Body of pancreas (tissue), 4 donors: ENCODE measurements around the gene HOXA3. TPM values are rescaled to one million over a fixed set of nuclear protein-coding genes. Genes with fewer than 3 reads are reported as not detected.
A peak's percentile ranks its signal among the peaks of the same experiment; 100 is the strongest.

Experiments
- ATAC-seq: fragments of 150-250 bp; one replicate; pipeline ENCODE4 v1.9.1; 2016
- DNase-seq, 4 donors: peaks; one replicate each; pipeline ENCODE4 v3.0.0-alpha.2; 2019
- H3K27ac ChIP-seq, 4 donors: fragments of 200-600 bp; sonication (generic); 1 replicate in 3 of 4; 2 replicates in 1 of 4; pipeline versions ENCODE4 v1.5.1 to v1.6.1; 2016 to 2019; ENCODE audit warnings: mild to moderate bottlenecking in 1 of 4, mixed read lengths in 1 of 4, moderate library complexity in 1 of 4
- H3K27me3 ChIP-seq, 2 donors: fragments of 200-600 bp; sonication (generic); one replicate each; pipeline ENCODE4 v1.6.0; 2016; ENCODE audit warnings: mild to moderate bottlenecking in 1 of 2
- H3K36me3 ChIP-seq, 2 donors: fragments of 200-600 bp; sonication (generic); replicated peaks in 1 of 2; 2 replicates each; pipeline ENCODE4 v1.5.1; 2016; ENCODE audit warnings: low read depth in 2 of 2; ENCODE audit not compliant: insufficient read depth in 1 of 2
- H3K4me1 ChIP-seq: fragments of 200-600 bp; sonication (generic); one replicate; pipeline ENCODE4 v1.6.0; 2016
- H3K4me3 ChIP-seq, 2 donors: fragments of 200-600 bp; sonication (generic); 1 replicate in 1 of 2; 2 replicates in 1 of 2; pipeline ENCODE4 v1.5.1; 2016 to 2019
- H3K9me3 ChIP-seq, 3 donors: fragments of 200-600 bp; sonication (generic); 1 replicate in 2 of 3; 2 replicates in 1 of 3; pipeline ENCODE4 v1.5.1; 2016
- CTCF ChIP-seq, 7 experiments: fragments of 450-650 bp in 4 of 7; fragments of 200-600 bp in 3 of 7; sonication (generic) in 3 of 7; IDR thresholded peaks; one replicate each; pipeline ENCODE4 v1.5.1; 2016 to 2019; ENCODE audit warnings: antibody characterized with exemption in 7 of 7
- POLR2A ChIP-seq, 3 donors: fragments of 450-650 bp; IDR thresholded peaks; one replicate each; pipeline ENCODE4 v1.6.1; 2016; ENCODE audit warnings: antibody characterized with exemption in 3 of 3, mild to moderate bottlenecking in 2 of 3
- WGBS, 2 donors: methylation state at CpG; one replicate each; pipeline ENCODE4 v1.1.5; 2017; 5-methylcytosine and 5-hydroxymethylcytosine counted together
- intact Hi-C: fragments of 100-400 bp; cut with DNase I; formaldehyde crosslinking; loops from one replicate; pipeline ENCODE4 v1.15.1; 2023
- total RNA-seq, 2 donors: library from RNA; depleted of rRNA; stranded (reverse); fragments of >200 nt; gene quantifications; one replicate each; pipeline ENCODE4 v1.1.0, GENCODE V29; 2016

Gene HOXA3
- total RNA-seq, 2 donors from 2014 or later: 1.6 TPM; not detected in 1

- TF ChIP-seq CTCF (IDR thresholded peaks at IDR 0.05): no peak
- TF ChIP-seq POLR2A (IDR thresholded peaks at IDR 0.05): no peak
- Histone ChIP-seq H3K27me3 (peaks cover 0 to 53% of the 10 kb centered on the region in 2 donors), H3K9me3 (no peaks in the 10 kb centered on the region), H3K27ac (no peak overlapping the region), H3K4me3 (no peak overlapping the region), H3K4me1 (peaks cover 7% of the 10 kb centered on the region), H3K36me3 (no peaks in the 10 kb centered on the region)
- DNase-seq (no peak), ATAC-seq (no peak)
- intact Hi-C loops: no loop called here
- WGBS, 2 donors: 19 to 30% methylated on average over 6 to 8 of the region's 8 CpGs
These were observed 27.3 kb downstream of the HOXA3 start for GRCh38 chr7:27124902-27125689.

- H3K4me3 ChIP-seq: no peak overlapping the region
- DNase-seq (no peak), ATAC-seq (peak; percentile 20)
- WGBS, 2 donors: 19 to 29% methylated on average over 26 to 43 of the region's 43 CpGs
- no peaks in the 10 kb centered on the region for H3K9me3 ChIP-seq
- H3K27me3 ChIP-seq: peaks cover 0 to 47% of the 10 kb centered on the region in 2 donors
- H3K27ac ChIP-seq: peak overlapping the region in 1 of 4 donors; percentile 21
- intact Hi-C loops: no loop called here
- peaks cover 7% of the 10 kb centered on the region for H3K4me1 ChIP-seq
- H3K36me3 ChIP-seq: no peaks in the 10 kb centered on the region
- TF ChIP-seq POLR2A (IDR thresholded peaks at IDR 0.05): no peak
- TF ChIP-seq CTCF (IDR thresholded peaks at IDR 0.05): no peak
These were observed 28.1 kb downstream of the HOXA3 start for GRCh38 chr7:27124096-27124901.

- H3K36me3 ChIP-seq: no peaks in the 10 kb centered on the region
- no peaks in the 10 kb centered on the region for H3K9me3 ChIP-seq
- DNase-seq (no peak), ATAC-seq (no peak)
- H3K4me3 ChIP-seq: no peak overlapping the region
- intact Hi-C loops: no loop called here
- TF ChIP-seq CTCF (IDR thresholded peaks at IDR 0.05) (no peak), POLR2A (IDR thresholded peaks at IDR 0.05) (no peak)
- peaks cover 0 to 45% of the 10 kb centered on the region in 2 donors for H3K27me3 ChIP-seq
- peaks cover 7% of the 10 kb centered on the region for H3K4me1 ChIP-seq
- 25 to 34% methylated on average over 20 to 26 of the region's 26 CpGs for WGBS, 2 donors
- H3K27ac ChIP-seq: peak overlapping the region in 1 of 4 donors; percentile 21
These were observed 28.8 kb downstream of the HOXA3 start for GRCh38 chr7:27123477-27124053.

- no peak for DNase-seq
- no peaks in the 10 kb centered on the region for H3K9me3 ChIP-seq
- H3K4me1 ChIP-seq: peaks cover 7% of the 10 kb centered on the region
- peaks cover 0 to 46% of the 10 kb centered on the region in 2 donors for H3K27me3 ChIP-seq
- no peak for TF ChIP-seq CTCF (IDR thresholded peaks at IDR 0.05)
- no peak for TF ChIP-seq POLR2A (IDR thresholded peaks at IDR 0.05)
- H3K36me3 ChIP-seq: no peaks in the 10 kb centered on the region
- peak overlapping the region in 2 of 4 donors; percentile 13 to 21 for H3K27ac ChIP-seq
- no peak overlapping the region for H3K4me3 ChIP-seq
- ATAC-seq: no peak
- WGBS, 2 donors: 20 to 21% methylated on average over 14 of the region's 14 CpGs
- intact Hi-C loops: no loop called here
These were observed 29.3 kb downstream of the HOXA3 start for GRCh38 chr7:27123007-27123476.
